A549 (cell line): ENCODE data around the gene THTPA.

ENCODE experiments used
- CTCF ChIP-seq: fragments of >200 bp; sonication (Bioruptor Twin); formaldehyde crosslinking; IDR thresholded peaks from 3 replicates; pipeline ENCODE4 v1.5.1; 2016
- HDAC2 ChIP-seq: fragments of 200-600 bp; sonication (generic); IDR thresholded peaks from 2 replicates; pipeline ENCODE4 v1.6.1; 2016
- JUN ChIP-seq, 2 experiments: fragments of >200 bp; sonication (Bioruptor Twin); formaldehyde crosslinking; IDR thresholded peaks; 2 replicates in 1 of 2; 3 replicates in 1 of 2; pipeline ENCODE4 v1.6.1; 2016 to 2017
- POLR2A ChIP-seq: IDR thresholded peaks from 2 replicates; pipeline ENCODE4 v1.6.1; 2012; ENCODE audit warnings: mild to moderate bottlenecking, low read length
- REST ChIP-seq: fragments of 200-600 bp; sonication (generic); IDR thresholded peaks from 2 replicates; pipeline ENCODE4 v1.6.1; 2016; ENCODE audit warnings: antibody characterized with exemption, mild to moderate bottlenecking, moderate library complexity
- RFX5 ChIP-seq: fragments of 450-650 bp; IDR thresholded peaks from 2 replicates; pipeline ENCODE4 v1.7.1; 2014; ENCODE audit warnings: antibody characterized with exemption, mild to moderate bottlenecking, moderate library complexity
- ZC3H11A ChIP-seq: fragments of 450-650 bp; IDR thresholded peaks from 2 replicates; pipeline ENCODE4 v1.6.1; 2014; ENCODE audit warnings: antibody characterized with exemption, mild to moderate bottlenecking
- TF ChIP-seq, protein P1 (sequence below): IDR thresholded peaks from 2 replicates; pipeline ENCODE4 v1.6.1; 2012
- TF ChIP-seq, protein P2 (sequence below): fragments of 250-450 bp; sonication (Bioruptor Pico); IDR thresholded peaks from 2 replicates; pipeline ENCODE4 v1.5.0; 2021; ENCODE audit warnings: mild to moderate bottlenecking, moderate library complexity, borderline replicate concordance

DNA sequence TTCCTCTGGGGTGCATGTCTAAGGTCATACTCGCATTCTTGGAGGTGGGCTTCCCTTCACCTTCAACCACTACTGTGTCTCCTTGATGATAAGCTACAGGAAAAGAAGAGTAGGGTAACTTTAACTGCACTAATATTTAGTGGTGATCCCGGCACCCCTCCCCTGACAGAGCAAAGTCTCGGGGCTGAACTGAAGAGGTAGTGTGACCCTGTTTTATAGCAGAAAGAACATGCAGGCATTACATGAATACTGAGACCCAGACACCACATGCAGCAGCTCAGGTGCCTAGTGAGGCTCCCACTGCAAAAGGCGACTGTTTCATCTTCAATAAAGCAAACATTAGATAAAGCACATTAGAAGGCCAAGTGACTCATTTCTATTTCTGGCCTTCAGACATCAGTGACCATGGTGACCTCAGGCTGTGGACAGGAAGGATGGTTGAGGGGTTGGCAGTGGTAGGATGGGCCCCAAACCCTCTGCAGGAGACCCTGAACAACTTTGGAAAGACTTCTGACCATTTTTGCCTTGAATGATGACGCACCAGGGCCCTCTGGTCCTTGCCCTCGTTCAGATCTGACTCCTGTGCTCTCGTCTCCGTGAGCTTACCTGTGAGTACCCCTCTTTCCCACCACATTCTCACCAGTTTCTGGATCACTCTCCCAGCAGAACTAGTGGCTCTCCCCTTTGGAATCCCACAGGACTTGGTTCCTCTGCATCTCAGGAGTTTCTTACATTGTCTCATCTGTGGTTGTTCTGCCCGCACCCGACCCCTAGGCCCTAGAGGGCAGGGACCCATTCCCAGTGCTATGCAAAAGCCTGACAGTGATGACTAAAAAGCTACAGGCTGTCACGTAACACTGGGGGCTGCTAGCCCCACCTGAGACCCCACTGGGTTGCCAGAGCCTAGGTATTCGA, 46.4 kb downstream of the THTPA start:
- TF ChIP-seq RFX5 (no peak), CTCF (no peak), ZC3H11A (no peak), REST (no peak), HDAC2 (no peak), POLR2A (no peak), JUN (IDR thresholded peaks at IDR 0.05) (no peak)
- TF ChIP-seq, protein P1, sequence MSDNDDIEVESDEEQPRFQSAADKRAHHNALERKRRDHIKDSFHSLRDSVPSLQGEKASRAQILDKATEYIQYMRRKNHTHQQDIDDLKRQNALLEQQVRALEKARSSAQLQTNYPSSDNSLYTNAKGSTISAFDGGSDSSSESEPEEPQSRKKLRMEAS = no peak
- TF ChIP-seq, protein P2, sequence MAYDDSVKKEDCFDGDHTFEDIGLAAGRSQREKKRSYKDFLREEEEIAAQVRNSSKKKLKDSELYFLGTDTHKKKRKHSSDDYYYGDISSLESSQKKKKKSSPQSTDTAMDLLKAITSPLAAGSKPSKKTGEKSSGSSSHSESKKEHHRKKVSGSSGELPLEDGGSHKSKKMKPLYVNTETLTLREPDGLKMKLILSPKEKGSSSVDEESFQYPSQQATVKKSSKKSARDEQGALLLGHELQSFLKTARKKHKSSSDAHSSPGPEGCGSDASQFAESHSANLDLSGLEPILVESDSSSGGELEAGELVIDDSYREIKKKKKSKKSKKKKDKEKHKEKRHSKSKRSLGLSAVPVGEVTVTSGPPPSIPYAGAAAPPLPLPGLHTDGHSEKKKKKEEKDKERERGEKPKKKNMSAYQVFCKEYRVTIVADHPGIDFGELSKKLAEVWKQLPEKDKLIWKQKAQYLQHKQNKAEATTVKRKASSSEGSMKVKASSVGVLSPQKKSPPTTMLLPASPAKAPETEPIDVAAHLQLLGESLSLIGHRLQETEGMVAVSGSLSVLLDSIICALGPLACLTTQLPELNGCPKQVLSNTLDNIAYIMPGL (CRISPR knock-in tag) = no peak
